Lower leg skin (tissue), 4 donors: ENCODE measurements around the gene SKAP1. TPM values are rescaled to one million over a fixed set of nuclear protein-coding genes. Genes with fewer than 3 reads are reported as not detected.

Experiments
- DNase-seq, 2 donors: peaks; one replicate each; pipeline ENCODE4 v3.0.0-alpha.2; 2019; ENCODE audit warnings: low spot score in 2 of 2
- H3K4me3 ChIP-seq: fragments of 200-600 bp; sonication (generic); 2 replicates; pipeline ENCODE4 v1.5.1; 2017; ENCODE audit warnings: mild to moderate bottlenecking, low read depth; ENCODE audit not compliant: poor library complexity, severe bottlenecking
- CTCF ChIP-seq, 3 donors: fragments of 450-650 bp; IDR thresholded peaks; one replicate each; pipeline ENCODE4 v1.5.1; 2016; ENCODE audit warnings: antibody characterized with exemption in 3 of 3, mild to moderate bottlenecking in 3 of 3, moderate library complexity in 2 of 3
- POLR2A ChIP-seq, 2 donors: fragments of 450-650 bp; IDR thresholded peaks; one replicate each; pipeline ENCODE4 v1.6.1; 2016 to 2017; ENCODE audit warnings: antibody characterized with exemption in 2 of 2, mild to moderate bottlenecking in 1 of 2, moderate library complexity in 1 of 2
- WGBS, 2 donors: methylation state at CpG; one replicate each; pipeline ENCODE4 v1.1.5; 2018; 5-methylcytosine and 5-hydroxymethylcytosine counted together
- intact Hi-C: fragments of 100-400 bp; cut with DNase I; formaldehyde crosslinking; loops from one replicate; pipeline ENCODE4 v1.15.0; 2023; ENCODE audit warnings: low total_unique reads
- total RNA-seq, 4 donors: library from RNA; depleted of rRNA; stranded (reverse); fragments of >200 nt; gene quantifications; one replicate each; pipeline ENCODE4 v1.1.0, GENCODE V29; 2016

The SKAP1 gene
- total RNA-seq, 4 donors from 2014 or later, result 0.99 to 1.2 TPM; not detected in 2

DNA sequence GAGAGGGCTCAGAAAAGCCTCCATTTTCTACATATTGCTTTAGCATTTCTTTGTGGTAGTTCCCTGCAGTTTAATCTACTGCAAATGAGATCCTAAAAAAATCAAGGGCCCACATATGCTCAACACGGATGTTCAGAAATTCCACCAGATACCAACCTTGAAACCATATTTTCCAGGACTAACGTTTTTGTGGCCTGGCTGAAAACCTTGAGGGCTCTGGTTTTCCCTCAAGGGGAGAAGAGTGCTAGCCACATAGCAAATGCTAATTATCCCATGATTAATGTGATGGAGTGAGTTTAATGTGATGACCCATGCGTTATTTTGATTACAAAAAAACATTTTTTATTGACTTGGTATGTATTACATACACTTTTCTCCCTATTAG is 253.6 kb downstream of the SKAP1 start:
- 84 to 88% methylated on average over 3 of the region's 3 CpGs for WGBS, 2 donors
- TF ChIP-seq CTCF (IDR thresholded peaks at IDR 0.05) (no peak), POLR2A (IDR thresholded peaks at IDR 0.05) (no peak)
- DNase-seq, result no peak
- H3K4me3 ChIP-seq, result no peak overlapping the region
- intact Hi-C loops, result no loop called here

GRCh38 chr17:48175692-48176470 is 254.1 kb downstream of the SKAP1 start:
- H3K4me3 ChIP-seq, result no peak overlapping the region
- 73 to 85% methylated on average over 5 of the region's 5 CpGs for WGBS, 2 donors
- no peak for TF ChIP-seq CTCF (IDR thresholded peaks at IDR 0.05)
- no peak for DNase-seq
- intact Hi-C loops, result no loop called here

DNA sequence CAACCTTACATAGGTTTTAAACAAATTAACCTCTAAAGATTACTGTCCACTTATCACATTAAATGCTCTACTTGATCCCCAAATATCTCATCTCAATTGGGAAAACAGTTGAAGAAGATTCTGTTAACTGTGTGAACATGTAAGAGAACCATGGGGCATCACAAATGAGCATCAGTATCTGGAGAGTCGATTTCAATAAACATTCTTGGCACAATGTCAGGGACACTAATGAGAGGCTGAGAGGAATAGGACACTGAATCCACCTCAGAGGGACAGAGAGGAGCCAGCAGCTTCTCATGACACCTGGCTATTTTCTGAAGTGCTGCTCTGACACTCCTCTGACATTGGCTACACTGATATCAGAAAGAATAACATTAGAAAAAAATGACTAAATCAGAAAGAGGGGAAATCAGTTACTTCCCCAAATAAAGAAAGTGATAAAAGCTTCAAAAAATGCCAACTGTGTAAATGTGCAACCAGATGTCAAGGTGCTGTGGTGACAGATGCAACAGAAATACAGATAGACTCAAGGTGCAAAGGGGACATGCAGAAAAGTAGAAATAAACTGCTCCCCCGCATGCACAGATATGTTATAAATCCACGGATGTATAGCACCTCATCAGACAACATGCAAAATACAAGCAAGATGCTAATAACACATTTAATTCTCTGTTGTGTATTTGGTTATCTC is 255.0 kb downstream of the SKAP1 start:
- DNase-seq, result no peak
- intact Hi-C loops, result no loop called here
- H3K4me3 ChIP-seq, result no peak overlapping the region
- 78 to 82% methylated on average over 3 of the region's 3 CpGs for WGBS, 2 donors
- TF ChIP-seq POLR2A (IDR thresholded peaks at IDR 0.05) (no peak), CTCF (IDR thresholded peaks at IDR 0.05) (no peak)

DNA sequence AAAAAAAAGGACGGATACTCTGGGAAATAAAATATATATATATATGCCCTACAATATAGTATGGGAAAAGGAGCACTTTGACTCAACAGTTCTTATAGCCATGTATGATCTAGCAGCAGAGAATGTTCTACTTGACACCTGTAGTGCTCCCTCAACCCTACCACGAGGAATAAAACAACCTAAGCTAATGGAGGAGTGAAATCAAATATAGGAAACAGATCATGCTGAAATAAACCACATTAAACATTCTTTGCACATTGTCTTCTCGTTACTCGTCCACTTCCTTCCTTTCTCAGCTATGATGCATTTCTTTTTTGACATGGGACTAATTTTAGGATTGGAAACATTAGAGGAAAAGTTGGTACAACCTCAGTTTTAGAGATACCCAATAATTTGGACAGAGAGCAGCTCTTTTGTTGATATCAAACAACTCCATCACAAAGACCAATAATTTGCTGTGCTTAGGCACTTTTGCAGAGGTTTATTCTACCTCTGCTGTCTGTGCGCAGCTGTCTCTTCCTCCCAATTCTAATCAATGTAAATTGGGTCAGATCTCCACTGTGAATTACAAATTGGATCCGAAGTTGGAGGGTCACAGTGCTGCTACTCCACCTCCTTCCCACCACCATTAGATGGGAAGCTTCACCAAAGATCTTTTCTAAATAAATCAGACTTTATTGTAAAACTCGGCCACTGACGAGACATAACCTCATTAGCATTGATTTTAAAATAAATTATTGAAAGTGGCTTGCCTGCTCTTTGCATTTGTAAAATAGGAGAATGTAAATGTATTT is 256.6 kb downstream of the SKAP1 start:
- TF ChIP-seq POLR2A (IDR thresholded peaks at IDR 0.05), result no peak
- no peak for TF ChIP-seq CTCF (IDR thresholded peaks at IDR 0.05)
- WGBS, 2 donors, result 79 to 82% methylated on average over 8 of the region's 8 CpGs
- no peak for DNase-seq
- intact Hi-C loops, result no loop called here
- H3K4me3 ChIP-seq, result no peak overlapping the region

GRCh38 chr17:48169926-48170325 is 260.1 kb downstream of the SKAP1 start:
- 78 to 81% methylated on average over 1 of the region's 1 CpG for WGBS, 2 donors
- intact Hi-C loops, result no loop called here
- no peak overlapping the region for H3K4me3 ChIP-seq
- no peak for DNase-seq
- TF ChIP-seq POLR2A (IDR thresholded peaks at IDR 0.05), result no peak
- TF ChIP-seq CTCF (IDR thresholded peaks at IDR 0.05), result no peak
